DOHH2 (cell line): Measurements from ENCODE around the gene TMEM259.

Experiments
- H3F3A ChIP-seq: fragments of 200-600 bp; sonication (generic), shearing (Covaris generic); 2 replicates; pipeline ENCODE4 v1.6.0; 2016; ENCODE audit warnings: antibody characterized with exemption, mild to moderate bottlenecking; ENCODE audit not compliant: control insufficient read depth, insufficient read depth
- H3K27ac ChIP-seq: fragments of 200-600 bp; sonication (generic); 2 replicates; pipeline ENCODE4 v1.5.1; 2014; ENCODE audit warnings: low read depth, mild to moderate bottlenecking, low read length, moderate library complexity
- H3K27me3 ChIP-seq: fragments of 200-600 bp; sonication (generic); 2 replicates; pipeline ENCODE4 v1.6.1; 2014; ENCODE audit warnings: mild to moderate bottlenecking, low read length, mixed read lengths; ENCODE audit not compliant: control insufficient read depth
- H3K36me3 ChIP-seq: fragments of 200-600 bp; sonication (generic); 2 replicates; pipeline ENCODE4 v1.6.1; 2014; ENCODE audit warnings: mild to moderate bottlenecking, low read length, moderate library complexity, mixed read lengths; ENCODE audit not compliant: control insufficient read depth
- H3K4me1 ChIP-seq: fragments of 200-600 bp; sonication (generic); 2 replicates; pipeline ENCODE4 v1.6.1; 2014; ENCODE audit warnings: mild to moderate bottlenecking, low read length, mixed read lengths; ENCODE audit not compliant: control insufficient read depth
- H3K4me2 ChIP-seq: fragments of 200-600 bp; sonication (generic); 2 replicates; pipeline ENCODE4 v1.6.0; 2014; ENCODE audit warnings: mild to moderate bottlenecking, low read length, moderate library complexity
- H3K4me3 ChIP-seq: fragments of 200-600 bp; sonication (generic); 2 replicates; pipeline ENCODE4 v1.5.1; 2014; ENCODE audit warnings: mild to moderate bottlenecking, low read length, mixed read lengths
- H3K79me2 ChIP-seq: fragments of 200-600 bp; sonication (generic); 2 replicates; pipeline ENCODE4 v1.6.1; 2014; ENCODE audit warnings: mild to moderate bottlenecking, low read length, mixed read lengths; ENCODE audit not compliant: control insufficient read depth
- H3K9me2 ChIP-seq: fragments of 200-600 bp; sonication (generic); replicated peaks from 2 replicates; pipeline ENCODE4 v1.6.1; 2014; ENCODE audit warnings: mild to moderate bottlenecking, low read length, mixed read lengths; ENCODE audit not compliant: control insufficient read depth
- H3K9me3 ChIP-seq: fragments of 200-600 bp; sonication (generic); 2 replicates; pipeline ENCODE4 v1.6.1; 2014; ENCODE audit warnings: antibody characterized with exemption, low read length, mixed read lengths; ENCODE audit not compliant: control insufficient read depth, insufficient read depth
- H4K20me1 ChIP-seq: fragments of 200-600 bp; sonication (generic); 2 replicates; pipeline ENCODE4 v1.6.0; 2014; ENCODE audit warnings: low read depth, mild to moderate bottlenecking, antibody characterized with exemption, low read length, moderate library complexity; ENCODE audit not compliant: control insufficient read depth, insufficient read depth
- CTCF ChIP-seq: fragments of 200-600 bp; sonication (generic); IDR thresholded peaks from one replicate; pipeline ENCODE4 v1.5.1; 2014; ENCODE audit warnings: antibody characterized with exemption, mild to moderate bottlenecking, low read depth, low read length; ENCODE audit not compliant: poor library complexity, severe bottlenecking
- EZH2phosphoT487 ChIP-seq: fragments of 200-600 bp; sonication (generic); IDR thresholded peaks from 2 replicates; pipeline ENCODE4 v1.6.1; 2017; ENCODE audit warnings: borderline replicate concordance, mild to moderate bottlenecking, antibody characterized with exemption, low read length, moderate library complexity, mixed read lengths

TMEM259 gene

GRCh38 chr19:961866-962620 lies 58.9 kb downstream of the TMEM259 start:
- Histone ChIP-seq H3K9me2 (no peaks in the 10 kb centered on the region), H3K4me3 (no peak overlapping the region), H3K9me3 (no peaks in the 10 kb centered on the region), H3K4me2 (no peak overlapping the region), H3K27me3 (no peaks in the 10 kb centered on the region), H3K79me2 (no peaks in the 10 kb centered on the region), H3K36me3 (no peaks in the 10 kb centered on the region), H3K27ac (no peak overlapping the region), H4K20me1 (no peaks in the 10 kb centered on the region), H3K4me1 (no peaks in the 10 kb centered on the region), H3F3A (no peaks in the 10 kb centered on the region)
- no peak for TF ChIP-seq CTCF
- TF ChIP-seq EZH2phosphoT487 = no peak

GRCh38 chr19:960601-960938 lies 60.4 kb downstream of the TMEM259 start:
- Histone ChIP-seq H3K27me3 (no peaks in the 10 kb centered on the region), H3K27ac (no peak overlapping the region), H3K9me3 (no peaks in the 10 kb centered on the region), H3K79me2 (no peaks in the 10 kb centered on the region), H4K20me1 (no peaks in the 10 kb centered on the region), H3K4me2 (no peak overlapping the region), H3K36me3 (no peaks in the 10 kb centered on the region), H3F3A (no peaks in the 10 kb centered on the region), H3K4me1 (no peaks in the 10 kb centered on the region), H3K9me2 (no peaks in the 10 kb centered on the region), H3K4me3 (no peak overlapping the region)
- no peak for TF ChIP-seq EZH2phosphoT487
- no peak for TF ChIP-seq CTCF

GRCh38 chr19:960020-960419 lies 60.9 kb downstream of the TMEM259 start:
- no peaks in the 10 kb centered on the region for H3K36me3 ChIP-seq
- H3K9me2 ChIP-seq = no peaks in the 10 kb centered on the region
- H3F3A ChIP-seq = no peaks in the 10 kb centered on the region
- H3K27me3 ChIP-seq = peaks cover under 1% of the 10 kb centered on the region; the same call in 1 of the 2 replicates
- no peaks in the 10 kb centered on the region for H4K20me1 ChIP-seq
- no peaks in the 10 kb centered on the region for H3K4me1 ChIP-seq
- TF ChIP-seq EZH2phosphoT487 (no peak), CTCF (no peak)
- no peak overlapping the region for H3K4me3 ChIP-seq
- no peaks in the 10 kb centered on the region for H3K9me3 ChIP-seq
- H3K79me2 ChIP-seq = no peaks in the 10 kb centered on the region
- H3K27ac ChIP-seq = no peak overlapping the region
- H3K4me2 ChIP-seq = no peak overlapping the region
